ENCODE measurements around the gene EGLN2.
"Not testable (repeated sequence)": the region's sequence is repeated elsewhere in the genome, so short reads cannot be mapped to it uniquely, and the experiment has no call there.

Gene EGLN2

DNA sequence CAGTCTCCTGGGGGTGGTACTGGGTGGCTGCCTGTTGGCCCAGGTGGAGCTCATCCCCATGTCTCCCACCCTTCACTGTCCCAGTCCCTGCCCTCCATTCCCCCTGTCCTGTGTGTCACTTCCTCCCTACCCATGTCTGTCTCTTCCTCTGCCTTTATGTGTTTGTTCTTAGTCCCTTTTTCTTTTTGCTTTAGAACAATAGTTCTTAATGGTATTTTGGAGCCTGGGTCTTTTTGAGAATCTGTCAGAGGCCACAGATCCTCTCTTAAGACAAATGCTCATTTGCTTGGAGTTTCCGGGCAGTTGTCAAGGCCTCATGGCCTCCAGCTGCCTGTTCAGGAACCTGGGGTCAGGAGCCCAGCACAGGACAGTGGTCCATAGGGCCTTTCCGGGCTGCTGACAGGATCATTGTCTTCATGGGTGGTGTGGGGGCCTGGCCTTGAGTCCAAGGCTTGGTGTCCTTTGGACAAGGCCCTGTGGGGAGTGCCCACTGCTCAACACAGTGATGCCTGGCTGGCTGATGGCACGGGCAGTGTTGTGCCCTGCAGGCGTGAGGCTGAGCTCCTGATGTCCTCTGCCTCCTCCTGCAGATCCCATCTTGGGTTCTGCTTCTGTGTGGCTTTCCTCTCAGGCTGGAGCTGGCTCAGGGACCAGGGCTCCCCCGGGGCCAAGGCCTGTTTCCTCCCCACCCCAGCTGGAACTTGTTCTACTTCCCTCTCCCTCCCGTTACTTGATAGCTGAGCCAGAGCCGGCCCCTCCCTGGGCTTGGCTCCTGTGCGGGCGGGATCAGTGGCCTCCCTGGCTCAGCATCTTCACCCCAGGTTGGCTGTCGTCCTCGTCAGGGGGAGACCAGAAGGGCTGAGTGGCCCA is 3.5 kb downstream of the EGLN2 start:
- no peak for DNase-seq

DNA sequence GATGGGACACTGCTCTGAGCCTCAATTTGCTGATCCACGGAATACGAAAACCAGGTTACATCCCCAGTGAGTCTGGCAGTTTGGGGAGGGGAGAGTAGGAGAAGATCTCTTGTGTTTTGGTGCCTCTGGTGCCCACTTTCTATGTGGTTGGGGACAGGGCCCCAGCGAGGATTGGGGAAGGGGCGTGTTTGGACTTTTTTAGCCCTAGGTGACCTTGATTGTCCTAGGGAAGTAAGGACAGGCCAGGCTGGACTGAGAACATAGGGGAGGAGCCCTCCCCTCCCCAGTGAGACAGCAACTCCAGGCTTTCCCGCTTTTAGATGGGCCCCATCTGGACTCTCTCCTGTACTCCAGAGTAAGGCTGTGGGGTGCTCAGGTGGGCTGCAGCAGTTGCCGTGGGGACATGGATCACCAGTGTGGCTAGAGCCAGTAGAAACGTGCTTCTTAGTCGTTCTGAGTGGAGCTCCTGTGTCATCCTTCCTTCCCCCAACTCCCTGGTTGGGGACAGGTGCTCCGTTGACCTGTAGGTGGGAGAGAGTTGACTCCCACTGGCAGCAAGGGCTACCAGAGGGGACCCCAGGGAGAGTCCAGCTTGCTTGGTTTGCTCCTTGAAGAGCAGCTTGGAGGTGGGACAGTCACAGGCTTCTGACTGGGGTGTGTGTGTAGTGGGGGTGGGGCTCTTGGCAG is 4.3 kb downstream of the EGLN2 start:
- no peak for DNase-seq

DNA sequence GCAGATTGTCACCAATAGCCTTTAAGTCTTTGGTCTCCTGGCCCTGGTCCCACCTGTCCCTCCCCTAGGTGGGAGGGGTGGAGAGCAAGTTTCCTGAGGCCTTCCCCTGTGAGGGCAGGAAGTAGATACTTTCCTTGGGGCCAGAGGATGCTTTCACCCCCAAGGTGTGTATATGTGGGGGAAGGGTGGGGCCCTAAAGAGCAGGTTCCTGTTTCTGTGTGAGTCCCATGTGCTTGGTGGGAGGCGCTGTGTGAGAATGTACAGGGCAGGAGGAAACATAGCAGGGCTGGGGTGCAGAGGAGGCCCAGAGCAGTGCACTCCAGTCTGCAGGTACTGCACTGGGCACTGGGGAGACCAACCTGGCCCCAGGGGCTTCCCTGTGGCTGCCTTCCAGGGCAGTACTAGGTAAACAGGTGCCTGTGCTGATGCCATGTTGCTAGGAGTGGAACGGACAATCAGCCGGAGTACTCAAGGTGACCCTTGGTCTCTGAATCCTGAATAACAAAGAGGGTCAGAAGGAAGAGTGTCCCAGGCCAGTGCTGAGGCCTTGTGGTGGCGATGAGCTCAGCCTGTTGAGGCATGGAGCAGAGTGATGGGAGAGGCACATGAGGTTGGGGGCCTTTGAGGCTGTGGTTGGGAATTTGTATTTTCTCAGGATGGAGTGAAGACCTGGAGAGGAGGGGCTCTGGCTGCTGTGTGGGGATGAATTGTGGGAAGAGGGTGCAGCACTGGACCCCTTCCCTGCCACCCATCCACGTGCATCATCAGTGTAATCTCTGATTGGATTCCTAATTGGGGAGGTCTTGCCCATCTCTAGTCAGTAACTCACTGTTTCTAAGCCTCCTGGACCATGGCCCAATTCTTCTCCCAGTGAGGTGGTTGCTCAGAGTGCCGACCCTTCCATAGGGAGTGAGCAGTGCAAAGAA is 5.1 kb downstream of the EGLN2 start:
- no peak for DNase-seq

- DNase-seq, result no peak
Observed at GRCh38 chr19:40804783-40805242, 5.8 kb downstream of the EGLN2 start.

DNA sequence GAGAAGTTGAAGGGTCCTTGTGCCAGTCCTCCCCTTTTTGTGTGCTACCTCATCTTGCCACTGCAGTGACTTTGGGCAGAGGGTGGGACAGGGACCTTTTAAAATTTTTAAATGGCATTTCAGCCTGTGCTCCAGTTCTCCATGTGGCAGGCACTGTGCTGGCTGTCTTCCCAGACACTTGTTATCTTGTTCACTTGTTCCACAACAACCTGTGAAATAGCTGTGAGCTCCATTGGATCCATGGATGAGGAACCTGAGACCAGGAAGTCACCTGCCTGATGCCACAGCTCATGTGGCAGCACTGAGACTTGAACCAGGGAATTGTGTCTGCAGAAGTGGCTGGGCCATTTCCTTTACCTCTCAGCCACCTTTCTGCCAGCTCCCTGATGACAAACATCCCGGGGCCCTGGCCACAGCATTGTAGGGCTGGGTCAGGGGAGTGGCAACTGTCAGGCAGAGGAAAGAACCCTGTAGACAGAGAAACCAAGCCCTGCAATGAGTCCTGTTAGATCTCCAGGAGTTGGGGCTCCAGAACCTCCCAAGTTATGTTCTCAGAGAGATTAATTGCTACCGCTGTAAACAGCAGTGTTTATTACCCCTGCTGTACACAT is 6.4 kb downstream of the EGLN2 start:
- DNase-seq, result peak; percentile 8

DNA sequence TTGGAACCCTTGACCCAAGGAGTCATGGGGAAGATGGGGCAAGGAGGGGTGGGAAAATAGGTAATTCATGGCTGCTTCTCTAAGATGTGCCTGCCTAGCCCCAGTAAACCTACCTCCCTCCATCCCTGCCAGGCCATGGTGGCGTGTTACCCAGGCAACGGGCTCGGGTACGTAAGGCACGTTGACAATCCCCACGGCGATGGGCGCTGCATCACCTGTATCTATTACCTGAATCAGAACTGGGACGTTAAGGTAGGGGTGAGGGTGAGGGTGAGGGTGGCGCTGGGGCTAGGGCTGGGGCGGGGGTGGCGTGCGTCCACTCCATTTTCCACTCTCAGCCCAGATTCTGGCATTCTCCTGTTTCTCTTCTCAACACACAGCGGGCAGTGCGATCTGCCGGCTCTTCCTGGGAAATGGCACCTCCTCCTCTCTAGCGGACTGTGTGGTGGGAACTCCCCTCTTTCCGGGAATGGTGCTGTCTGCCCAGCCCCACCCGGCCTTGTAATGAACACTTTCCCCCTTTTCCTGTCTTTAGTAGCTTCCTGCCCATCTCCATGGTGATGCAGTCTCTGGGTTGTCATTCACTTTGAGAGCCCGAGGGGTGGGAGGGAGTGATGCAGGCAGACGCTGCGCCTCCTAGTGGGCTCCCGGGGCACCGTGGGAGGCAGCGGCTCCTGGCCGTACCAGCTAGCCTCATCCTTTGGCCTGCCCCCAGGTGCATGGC is 7.6 kb downstream of the EGLN2 start:
- no peak for DNase-seq

GRCh38 chr19:40807147-40808020 is 8.4 kb downstream of the EGLN2 start:
- DNase-seq, result no peak

DNA sequence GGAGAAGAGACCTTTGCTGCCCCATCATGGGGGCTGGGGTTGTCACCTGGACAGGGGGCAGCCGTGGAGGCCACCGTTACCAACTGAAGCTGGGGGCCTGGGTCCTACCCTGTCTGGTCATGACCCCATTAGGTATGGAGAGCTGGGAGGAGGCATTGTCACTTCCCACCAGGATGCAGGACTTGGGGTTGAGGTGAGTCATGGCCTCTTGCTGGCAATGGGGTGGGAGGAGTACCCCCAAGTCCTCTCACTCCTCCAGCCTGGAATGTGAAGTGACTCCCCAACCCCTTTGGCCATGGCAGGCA is 9.0 kb downstream of the EGLN2 start:
- DNase-seq, result no peak

DNA sequence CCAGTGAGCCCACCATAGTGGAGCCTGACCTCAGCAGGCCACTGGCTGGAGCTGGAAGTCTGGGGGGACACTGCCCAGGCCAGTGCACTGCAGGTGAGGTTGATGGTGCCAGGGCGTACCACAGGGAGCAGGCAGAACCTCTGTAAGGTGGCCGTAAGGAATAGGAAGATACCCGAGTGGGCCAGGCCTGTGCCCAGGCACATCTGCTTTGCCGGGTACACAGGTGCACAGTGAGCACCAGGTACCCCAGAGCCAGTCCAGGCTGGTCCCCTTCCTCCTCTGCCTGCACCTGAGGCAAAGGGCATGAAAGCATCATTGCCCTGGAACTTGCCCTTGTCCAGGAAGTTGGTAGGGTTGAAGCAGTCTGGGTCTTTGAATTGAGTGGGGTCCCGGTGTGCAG is 9.5 kb downstream of the EGLN2 start:
- DNase-seq, result no peak

GRCh38 chr19:40809358-40810086 is 10.5 kb downstream of the EGLN2 start:
- no peak for DNase-seq

GRCh38 chr19:40810160-40810559 is 11.2 kb downstream of the EGLN2 start:
- no peak for DNase-seq

DNA sequence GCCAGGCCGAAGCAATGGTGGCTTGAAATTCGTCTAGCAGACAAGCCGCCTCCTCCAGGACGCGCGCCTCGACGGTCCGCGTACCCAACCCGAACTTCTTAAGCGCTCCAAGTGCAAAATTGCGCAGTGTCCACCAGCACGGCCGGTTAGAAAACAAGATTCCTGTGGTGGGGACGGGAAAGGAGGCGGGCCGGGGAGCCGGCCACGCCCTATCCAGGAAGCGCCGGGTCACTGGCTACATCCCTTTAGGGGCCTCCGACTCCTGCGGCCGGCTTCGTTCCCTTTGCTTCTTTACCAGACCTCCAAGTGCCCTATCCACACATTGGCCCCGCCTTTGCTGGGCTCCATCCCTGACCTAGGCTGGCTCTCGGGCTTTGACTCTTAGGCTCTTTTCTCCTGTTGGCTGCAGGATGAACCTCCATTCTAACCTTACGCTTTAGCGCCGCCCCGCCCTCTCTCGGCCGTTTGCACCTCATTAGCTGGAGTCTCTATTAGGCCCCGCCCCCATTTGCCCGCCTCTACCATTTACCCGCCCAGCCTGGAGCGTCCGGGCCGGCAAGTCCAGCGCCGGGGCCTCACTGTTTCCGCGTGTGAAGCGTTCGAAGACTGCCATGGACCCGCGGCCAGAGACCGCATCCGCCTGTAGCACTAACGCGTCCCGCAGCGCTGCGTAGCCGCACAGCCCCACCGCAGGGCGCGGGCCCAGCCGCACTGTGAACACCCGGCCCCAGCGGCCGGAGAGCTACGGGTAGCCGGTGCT is 11.8 kb downstream of the EGLN2 start:
- not testable (repeated sequence) for DNase-seq

GRCh38 chr19:40811478-40812341 is 12.7 kb downstream of the EGLN2 start:
- DNase-seq, result no peak

- not testable (repeated sequence) for DNase-seq
Observed at GRCh38 chr19:40812571-40812970, 13.6 kb downstream of the EGLN2 start.

- DNase-seq, result no peak
Observed at GRCh38 chr19:40813182-40813581, 14.2 kb downstream of the EGLN2 start.

DNA sequence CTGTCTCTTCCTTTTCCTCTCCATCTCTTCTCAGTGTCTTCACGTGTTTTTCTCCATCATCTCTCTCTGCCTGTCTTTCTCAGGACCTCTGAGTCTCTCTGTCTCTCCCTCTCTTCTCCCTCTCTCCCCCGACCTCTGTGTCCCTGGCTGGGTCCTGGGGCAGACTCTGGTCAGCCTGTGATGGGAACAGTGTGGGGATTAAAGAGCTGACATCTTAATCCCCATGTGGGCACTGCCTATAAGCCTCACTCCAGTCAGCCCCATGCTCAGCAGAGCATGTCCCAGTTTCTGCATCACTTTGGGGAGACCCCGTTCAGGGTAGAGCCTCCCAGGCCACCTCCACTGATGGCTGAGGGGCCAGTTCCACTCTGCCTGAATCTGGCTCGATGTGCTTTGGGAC is 16.2 kb downstream of the EGLN2 start:
- no peak for DNase-seq

GRCh38 chr19:40818480-40819399 is 19.7 kb downstream of the EGLN2 start:
- DNase-seq, result peak; percentile 28
